Naive thymus-derived CD8-positive, alpha-beta T cell (primary cell): Measurements from ENCODE around the gene CALM1. TPM values are rescaled to one million over a fixed set of nuclear protein-coding genes. Genes with fewer than 3 reads are reported as not detected.
A peak's percentile ranks its signal among the peaks of the same experiment; 100 is the strongest.

Experiments used
- ATAC-seq, 2 donors: fragments of 150-1000 bp; cut with Tn5 transposase in 1 of 2; sonication (Bioruptor Pico), chemical (Tn5 transposase) in 1 of 2; 1 replicate in 1 of 2; 2 replicates in 1 of 2; pipeline ENCODE4 v1.10.0; 2021; ENCODE audit warnings: mild to moderate bottlenecking in 2 of 2, moderate library complexity in 2 of 2
- POLR2A ChIA-PET: fragments of 350-600 bp; sonication (Branson Sonifier 250); formaldehyde crosslinking; loops from one replicate; lab custom pipeline; 2021; ENCODE audit warnings: antibody characterized with exemption; lab: Charles Lee
- DNase-seq, 10 donors: peaks; one replicate each; pipeline versions ENCODE4 v3.0.0 to v3.0.0-alpha.2; 2020 to 2022
- H3K27ac Mint-ChIP-seq, 10 donors: one replicate each; pipeline ENCODE4 v1.8.0; 2020 to 2022; ENCODE audit warnings: mild to moderate bottlenecking in 10 of 10, mixed read lengths in 10 of 10, moderate library complexity in 4 of 10, inconsistent platforms in 1 of 10
- H3K27me3 Mint-ChIP-seq, 5 donors: one replicate each; pipeline ENCODE4 v1.8.0; 2021 to 2022; ENCODE audit warnings: mixed read lengths in 5 of 5
- H3K36me3 Mint-ChIP-seq, 3 donors: one replicate each; pipeline ENCODE4 v1.8.0; 2020 to 2022; ENCODE audit warnings: mixed read lengths in 3 of 3, mild to moderate bottlenecking in 2 of 3, inconsistent platforms in 1 of 3
- H3K4me1 Mint-ChIP-seq, 4 donors: one replicate each; pipeline ENCODE4 v1.8.0; 2021 to 2022; ENCODE audit warnings: mixed read lengths in 4 of 4
- H3K4me3 Mint-ChIP-seq, 10 donors: one replicate each; pipeline ENCODE4 v1.8.0; 2020 to 2022; ENCODE audit warnings: mild to moderate bottlenecking in 10 of 10, mixed read lengths in 10 of 10, moderate library complexity in 6 of 10, inconsistent platforms in 1 of 10
- H3K9me3 Mint-ChIP-seq, 9 donors: one replicate each; pipeline ENCODE4 v1.8.0; 2020 to 2022; ENCODE audit warnings: mixed read lengths in 9 of 9, mild to moderate bottlenecking in 3 of 9, inconsistent platforms in 1 of 9, moderate library complexity in 1 of 9
- polyA plus RNA-seq, 3 donors: library from polyadenylated mRNA; unstranded; fragments of 300-500 nt; fragmentation: Illumina TruSeq; gene quantifications; one replicate each; pipeline ENCODE4 v1.2.3, GENCODE V29; 2021
- total RNA-seq, 8 experiments: library from RNA in 2 of 8; stranded (reverse) in 2 of 8; gene quantifications; one replicate each; pipeline ENCODE4 v1.2.3 and lab custom pipeline; 2021 to 2026

The CALM1 gene
- total and polyA plus RNA-seq, 5 experiments from 2014 or later, result 735 to 2,853 (median 1,900) TPM

- Mint-ChIP-seq H3K4me3 (no peak overlapping the region), H3K4me1 (no peaks in the 10 kb centered on the region), H3K27me3 (no peaks in the 10 kb centered on the region), H3K27ac (no peak overlapping the region), H3K36me3 (no peaks in the 10 kb centered on the region), H3K9me3 (no peaks in the 10 kb centered on the region)
- DNase-seq, result no peak
- POLR2A ChIA-PET, result interaction anchor here (1.2 kb wide), 1 partner anchor 35 kb away, joined by 3 read pairs; no protein-coding TSS in a partner anchor
- no peak for ATAC-seq
These were observed 22.4 kb downstream of the CALM1 start for GRCh38 chr14:90419200-90419599.

DNA sequence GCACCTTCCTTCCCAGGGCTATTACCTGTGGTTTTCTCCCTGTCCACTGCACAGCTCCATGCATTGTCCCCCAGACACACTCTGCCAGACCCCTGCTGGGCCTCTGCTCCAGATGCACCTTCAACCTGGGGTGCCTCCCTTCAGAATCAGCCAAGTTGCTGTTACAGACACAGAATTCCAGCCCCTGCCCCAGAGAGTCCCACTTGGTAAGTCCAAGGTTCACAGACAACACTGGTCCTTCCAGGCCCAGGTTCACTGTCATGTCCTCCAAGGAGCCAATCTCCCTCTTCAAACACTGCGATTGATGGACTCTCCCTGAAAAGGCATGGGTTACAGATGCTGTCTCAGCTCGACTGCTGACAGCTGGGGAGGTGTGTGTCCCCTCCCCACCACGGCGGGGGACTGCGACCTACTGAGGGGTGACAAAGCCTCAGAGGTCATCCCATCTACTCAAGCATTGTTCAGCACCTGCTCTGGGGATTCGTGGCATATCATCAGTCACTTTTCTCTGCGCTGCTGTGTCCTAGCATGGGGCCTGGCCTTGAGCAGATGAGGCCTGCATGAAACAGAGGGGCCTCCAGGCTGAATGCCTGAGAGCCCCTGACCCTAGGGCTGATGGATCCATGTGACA, 24.3 kb downstream of the CALM1 start:
- Mint-ChIP-seq H3K27me3 (no peaks in the 10 kb centered on the region), H3K9me3 (no peaks in the 10 kb centered on the region), H3K36me3 (no peaks in the 10 kb centered on the region), H3K4me1 (no peaks in the 10 kb centered on the region), H3K4me3 (no peak overlapping the region), H3K27ac (peak overlapping the region in 1 of 10 donors; percentile 78)
- DNase-seq (no peak), ATAC-seq (no peak)
- POLR2A ChIA-PET, result no interaction called here

DNA sequence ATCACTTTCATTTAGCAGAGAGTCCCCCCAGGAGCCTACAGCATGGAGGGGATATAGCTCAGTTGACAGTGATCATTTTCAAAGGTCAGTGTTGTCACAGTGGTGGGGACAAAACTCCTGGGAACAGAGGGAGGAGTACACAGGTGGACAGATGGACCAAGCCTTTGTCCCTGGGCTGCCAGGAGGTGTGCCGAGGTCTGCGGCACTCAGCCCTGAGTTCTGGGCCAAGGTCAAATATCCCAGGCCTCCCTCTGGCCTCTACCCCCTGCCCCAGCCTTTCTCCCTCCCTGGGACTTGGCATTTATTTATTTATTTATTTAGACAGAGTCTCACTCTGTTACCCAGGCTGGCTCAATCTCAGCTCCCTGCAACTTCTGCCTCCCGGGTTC, 24.8 kb downstream of the CALM1 start:
- POLR2A ChIA-PET, result no interaction called here
- Mint-ChIP-seq H3K27me3 (no peaks in the 10 kb centered on the region), H3K4me3 (no peak overlapping the region), H3K27ac (no peak overlapping the region), H3K9me3 (no peaks in the 10 kb centered on the region), H3K4me1 (no peaks in the 10 kb centered on the region), H3K36me3 (no peaks in the 10 kb centered on the region)
- ATAC-seq (no peak), DNase-seq (no peak)

DNA sequence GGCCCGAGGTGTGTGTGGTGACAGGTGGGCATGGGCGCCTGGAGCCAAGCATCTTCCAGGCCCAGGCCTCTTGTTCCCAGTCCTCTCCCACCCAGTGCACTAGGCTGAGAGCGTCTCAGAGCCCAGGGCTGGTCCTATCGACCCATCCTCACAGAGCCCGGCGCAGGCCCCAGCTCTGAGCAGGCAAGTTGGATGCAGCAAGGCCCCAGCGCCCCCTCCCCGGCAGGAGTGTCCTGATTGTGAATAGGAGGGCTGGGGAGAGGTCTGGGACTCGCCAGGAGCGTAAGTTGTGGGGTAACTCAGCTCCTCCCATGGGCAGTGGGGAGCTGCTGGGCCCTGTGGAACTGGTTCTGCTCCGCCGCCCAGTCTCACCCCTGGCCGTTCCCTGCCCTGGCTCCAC, 26.3 kb downstream of the CALM1 start:
- Mint-ChIP-seq H3K36me3 (no peaks in the 10 kb centered on the region), H3K4me3 (no peak overlapping the region), H3K27ac (no peak overlapping the region), H3K9me3 (no peaks in the 10 kb centered on the region), H3K4me1 (no peaks in the 10 kb centered on the region), H3K27me3 (no peaks in the 10 kb centered on the region)
- no peak for DNase-seq
- ATAC-seq, result no peak
- POLR2A ChIA-PET, result no interaction called here

DNA sequence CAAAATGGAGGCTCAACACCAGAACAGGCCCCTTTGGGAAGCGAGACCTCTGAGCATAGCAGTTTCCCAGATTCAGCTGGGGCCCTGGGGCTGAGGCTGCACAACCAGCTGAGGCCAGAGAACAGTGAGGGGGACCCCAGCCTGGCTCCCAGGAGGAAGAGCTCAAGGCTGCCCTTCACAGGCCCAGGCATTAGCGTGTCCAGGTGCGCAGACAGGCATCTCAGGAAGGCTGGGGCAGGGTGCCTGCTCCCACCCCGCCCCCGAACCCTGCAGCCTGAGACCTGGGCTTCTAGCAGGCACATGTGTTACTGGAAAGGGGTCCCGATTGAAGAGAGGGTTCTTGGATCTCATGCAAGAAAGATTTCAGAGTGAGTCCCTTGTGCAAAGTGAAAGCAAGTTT, 27.2 kb downstream of the CALM1 start:
- ATAC-seq (no peak), DNase-seq (no peak)
- Mint-ChIP-seq H3K36me3 (no peaks in the 10 kb centered on the region), H3K4me1 (no peaks in the 10 kb centered on the region), H3K27ac (no peak overlapping the region), H3K27me3 (no peaks in the 10 kb centered on the region), H3K4me3 (no peak overlapping the region), H3K9me3 (no peaks in the 10 kb centered on the region)
- POLR2A ChIA-PET, result interaction anchor here (0.6 kb wide), 1 partner anchor 19 kb away, joined by 4 read pairs; no protein-coding TSS in a partner anchor

GRCh38 chr14:90424686-90425372, 28.0 kb downstream of the CALM1 start:
- no peak overlapping the region for H3K4me3 Mint-ChIP-seq
- no peak for DNase-seq
- H3K9me3 Mint-ChIP-seq, result no peaks in the 10 kb centered on the region
- no peak for ATAC-seq
- peak overlapping the region in 1 of 10 donors; percentile 63 for H3K27ac Mint-ChIP-seq
- no peaks in the 10 kb centered on the region for H3K27me3 Mint-ChIP-seq
- no peaks in the 10 kb centered on the region for H3K36me3 Mint-ChIP-seq
- POLR2A ChIA-PET, result no interaction called here
- no peaks in the 10 kb centered on the region for H3K4me1 Mint-ChIP-seq

DNA sequence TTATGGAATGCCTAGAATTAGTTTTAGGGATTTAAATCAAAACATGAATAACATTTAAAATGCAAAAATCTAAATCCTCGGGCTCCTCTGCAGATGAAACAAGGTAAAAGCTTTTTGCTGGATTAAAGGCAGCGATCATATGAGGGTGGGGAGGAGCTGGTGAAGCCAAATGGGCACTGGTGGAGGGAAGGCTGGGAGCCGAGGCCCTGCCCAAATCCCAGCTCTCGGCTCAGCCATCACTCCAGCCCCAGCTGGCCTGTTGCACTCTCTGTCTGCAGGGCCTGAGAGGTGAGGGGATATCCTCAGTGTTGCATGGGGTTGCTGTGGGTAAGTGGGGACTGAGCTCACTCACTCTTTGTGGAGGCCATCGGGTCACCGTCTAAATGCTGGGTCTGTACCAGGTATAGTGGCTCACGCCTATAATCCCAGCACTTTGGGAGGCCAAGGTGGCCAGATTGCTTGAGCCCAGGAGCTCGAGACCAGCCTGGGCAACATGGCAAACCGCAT, 28.6 kb downstream of the CALM1 start:
- Mint-ChIP-seq H3K4me3 (no peak overlapping the region), H3K9me3 (no peaks in the 10 kb centered on the region), H3K27me3 (no peaks in the 10 kb centered on the region), H3K4me1 (no peaks in the 10 kb centered on the region), H3K27ac (peak overlapping the region in 1 of 10 donors; percentile 63), H3K36me3 (no peaks in the 10 kb centered on the region)
- POLR2A ChIA-PET, result no interaction called here
- ATAC-seq (no peak), DNase-seq (no peak)

DNA sequence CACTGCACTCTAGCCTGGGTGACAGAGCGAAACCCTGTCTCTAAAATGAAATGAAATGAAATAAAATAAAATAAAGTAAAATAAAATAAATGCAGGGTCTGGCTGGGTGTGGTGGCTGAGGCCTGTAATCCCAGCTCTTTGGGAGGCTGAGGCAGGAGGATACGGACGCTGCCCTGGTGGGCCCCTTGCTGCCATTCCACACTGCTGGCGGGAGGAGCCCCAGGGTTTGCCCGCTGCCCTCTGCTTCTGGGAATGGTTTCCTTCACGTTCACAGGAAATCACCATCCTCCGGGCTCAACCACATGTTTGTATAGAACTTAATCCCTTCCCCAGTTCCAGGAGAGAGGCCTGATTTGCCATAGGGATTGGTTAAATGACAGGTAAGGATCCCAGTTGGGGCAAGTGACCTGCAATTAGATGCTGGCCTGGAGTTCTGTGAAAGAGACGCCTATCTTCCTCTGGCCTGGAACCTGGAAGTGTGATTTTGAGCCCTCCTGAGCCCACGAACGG, 29.3 kb downstream of the CALM1 start:
- no peaks in the 10 kb centered on the region for H3K36me3 Mint-ChIP-seq
- no peaks in the 10 kb centered on the region for H3K27me3 Mint-ChIP-seq
- no peaks in the 10 kb centered on the region for H3K4me1 Mint-ChIP-seq

GRCh38 chr14:90426663-90427062, 29.8 kb downstream of the CALM1 start:
- H3K27me3 Mint-ChIP-seq, result no peaks in the 10 kb centered on the region
- no peaks in the 10 kb centered on the region for H3K9me3 Mint-ChIP-seq
- POLR2A ChIA-PET, result no interaction called here

More for the DNA sequence above, 29.3 kb downstream of the CALM1 start:
- DNase-seq, result no peak
- ATAC-seq, result no peak
- Mint-ChIP-seq H3K4me3 (no peak overlapping the region), H3K9me3 (no peaks in the 10 kb centered on the region), H3K27ac (no peak overlapping the region)
- POLR2A ChIA-PET, result no interaction called here

GRCh38 chr14:90427848-90428426, 31.1 kb downstream of the CALM1 start:
- Mint-ChIP-seq H3K4me3 (no peak overlapping the region), H3K27ac (no peak overlapping the region), H3K9me3 (no peaks in the 10 kb centered on the region), H3K27me3 (no peaks in the 10 kb centered on the region), H3K4me1 (no peaks in the 10 kb centered on the region), H3K36me3 (no peaks in the 10 kb centered on the region)
- POLR2A ChIA-PET, result no interaction called here
- DNase-seq (no peak), ATAC-seq (no peak)

More at GRCh38 chr14:90426663-90427062, 29.8 kb downstream of the CALM1 start:
- H3K4me3 Mint-ChIP-seq, result no peak overlapping the region
- DNase-seq (no peak), ATAC-seq (no peak)
- no peaks in the 10 kb centered on the region for H3K4me1 Mint-ChIP-seq
- no peak overlapping the region for H3K27ac Mint-ChIP-seq
- H3K36me3 Mint-ChIP-seq, result no peaks in the 10 kb centered on the region

GRCh38 chr14:90428676-90429075, 31.8 kb downstream of the CALM1 start:
- no peaks in the 10 kb centered on the region for H3K27me3 Mint-ChIP-seq
- DNase-seq, result no peak
- H3K4me3 Mint-ChIP-seq, result no peak overlapping the region
- no peaks in the 10 kb centered on the region for H3K4me1 Mint-ChIP-seq
- POLR2A ChIA-PET, result no interaction called here
- H3K27ac Mint-ChIP-seq, result no peak overlapping the region
- peak in 1 of 2 donors; percentile 38 for ATAC-seq
- no peaks in the 10 kb centered on the region for H3K36me3 Mint-ChIP-seq
- H3K9me3 Mint-ChIP-seq, result no peaks in the 10 kb centered on the region

- H3K9me3 Mint-ChIP-seq, result no peaks in the 10 kb centered on the region
- H3K4me1 Mint-ChIP-seq, result no peaks in the 10 kb centered on the region
- DNase-seq (no peak), ATAC-seq (no peak)
- POLR2A ChIA-PET, result no interaction called here
- no peak overlapping the region for H3K4me3 Mint-ChIP-seq
- H3K27me3 Mint-ChIP-seq, result no peaks in the 10 kb centered on the region
- H3K36me3 Mint-ChIP-seq, result no peaks in the 10 kb centered on the region
- H3K27ac Mint-ChIP-seq, result no peak overlapping the region
These were observed 32.4 kb downstream of the CALM1 start for GRCh38 chr14:90429236-90429635.

GRCh38 chr14:90429754-90430153, 32.9 kb downstream of the CALM1 start:
- Mint-ChIP-seq H3K4me3 (no peak overlapping the region), H3K4me1 (no peaks in the 10 kb centered on the region), H3K27me3 (no peaks in the 10 kb centered on the region), H3K36me3 (no peaks in the 10 kb centered on the region), H3K27ac (no peak overlapping the region), H3K9me3 (no peaks in the 10 kb centered on the region)
- POLR2A ChIA-PET, result no interaction called here
- DNase-seq, result no peak
- no peak for ATAC-seq
